MCF 10A (cell line): ENCODE results near the gene ABCB10. TPM values are rescaled to one million over a fixed set of nuclear protein-coding genes. Genes with fewer than 3 reads are reported as not detected.
"Not testable (repeated sequence)": the region's sequence is repeated elsewhere in the genome, so short reads cannot be mapped to it uniquely, and the experiment has no call there.

Experiments used
- BruUV-seq: library from RNA; stranded (reverse); fragments of 400-500 nt; replicated peaks from 2 replicates; lab custom pipeline; 2021; lab: Mats Ljungman, UMichigan
- CTCF ChIA-PET: fragments of 300-600 bp; sonication (Branson Sonifier 250); formaldehyde crosslinking; extraction: SDS; loops from one replicate; lab custom pipeline; 2021; ENCODE audit warnings: antibody characterized with exemption, inconsistent platforms; lab: Yijun Ruan, JAX
- POLR2A ChIA-PET: fragments of 300-600, 350-650 bp; sonication (Branson Sonifier 250); formaldehyde crosslinking; extraction: SDS; loops from one replicate; lab custom pipeline; 2020; ENCODE audit warnings: antibody characterized with exemption, inconsistent platforms; lab: Yijun Ruan, JAX
- DNase-seq: peaks from one replicate; pipeline ENCODE4 v3.0.0-alpha.2; 2018; ENCODE audit not compliant: unreplicated experiment
- H3K27ac Mint-ChIP-seq: one replicate; pipeline ENCODE4 v1.8.0; 2022; ENCODE audit warnings: mild to moderate bottlenecking, low read depth, mixed read lengths; ENCODE audit not compliant: unreplicated experiment
- H3K27me3 Mint-ChIP-seq: one replicate; pipeline ENCODE4 v1.8.0; 2022; ENCODE audit warnings: mixed read lengths; ENCODE audit not compliant: insufficient read depth, unreplicated experiment
- H3K36me3 Mint-ChIP-seq: one replicate; pipeline ENCODE4 v1.8.0; 2022; ENCODE audit warnings: mild to moderate bottlenecking, moderate library complexity, mixed read lengths; ENCODE audit not compliant: insufficient read depth, unreplicated experiment
- H3K4me1 Mint-ChIP-seq: one replicate; pipeline ENCODE4 v1.8.0; 2022; ENCODE audit warnings: mixed read lengths; ENCODE audit not compliant: insufficient read depth, unreplicated experiment
- H3K4me3 Mint-ChIP-seq: one replicate; pipeline ENCODE4 v1.8.0; 2022; ENCODE audit warnings: mild to moderate bottlenecking, moderate library complexity, mixed read lengths; ENCODE audit not compliant: unreplicated experiment
- H3K9me3 Mint-ChIP-seq: one replicate; pipeline ENCODE4 v1.8.0; 2022; ENCODE audit warnings: mixed read lengths; ENCODE audit not compliant: unreplicated experiment
- CTCF ChIP-seq: fragments of 200-600 bp; IDR thresholded peaks from one replicate; pipeline ENCODE4 v1.8.0; 2022; ENCODE audit warnings: antibody characterized with exemption, mild to moderate bottlenecking; ENCODE audit not compliant: unreplicated experiment
- intact Hi-C: fragments of 100-400 bp; cut with micrococcal nuclease; formaldehyde crosslinking; loops from 2 replicates; pipeline ENCODE4 v1.14.1; 2022
- total RNA-seq: library from RNA; stranded (reverse); gene quantifications from 2 replicates; pipeline ENCODE4 v1.2.3, GENCODE V29; 2022

Gene ABCB10
- total RNA-seq, 1 experiment from 2014 or later, result 34.8 TPM

GRCh38 chr1:229523052-229523451 is 35.5 kb downstream of the ABCB10 start:
- intact Hi-C loops, result no loop called here
- ChIA-PET POLR2A (interaction anchor here (4.2 kb wide), 1 partner anchor 14 kb away, joined by 24 read pairs; the partner anchor contains the start of gene NUP133), CTCF (no interaction called here)
- DNase-seq, result no peak
- no peaks in the 10 kb centered on the region for H3K4me1 Mint-ChIP-seq
- no peak for TF ChIP-seq CTCF
- peak overlapping the region; percentile 7 for H3K27ac Mint-ChIP-seq
- no TSS peak for BruUV-seq
- no peak overlapping the region for H3K4me3 Mint-ChIP-seq
- no peaks in the 10 kb centered on the region for H3K9me3 Mint-ChIP-seq
- peaks cover 98% of the 10 kb centered on the region for H3K36me3 Mint-ChIP-seq
- H3K27me3 Mint-ChIP-seq, result no peaks in the 10 kb centered on the region

- no peaks in the 10 kb centered on the region for H3K9me3 Mint-ChIP-seq
- DNase-seq, result peak; percentile 90
- intact Hi-C loops, result loop anchor here (1.0 kb wide), 3 partner anchors 256 to 850 kb away; no protein-coding TSS in a partner anchor
- ChIA-PET POLR2A (interaction anchor here (0.6 to 1.9 kb wide), 9 partner anchors 13 to 285 kb away, joined by 3 to 10 read pairs (median 3); partner anchors contain the start of gene ABCB10), CTCF (interaction anchor here (0.5 to 2.5 kb wide), 33 partner anchors 11 to 862 kb away, joined by 3 to 38 read pairs (median 4); partner anchors contain the start of gene ABCB10)
- peak; percentile 91 for TF ChIP-seq CTCF
- peaks cover 33% of the 10 kb centered on the region for H3K36me3 Mint-ChIP-seq
- no peaks in the 10 kb centered on the region for H3K27me3 Mint-ChIP-seq
- no peak overlapping the region for H3K4me3 Mint-ChIP-seq
- no peak overlapping the region for H3K27ac Mint-ChIP-seq
- no TSS peak for BruUV-seq
- H3K4me1 Mint-ChIP-seq, result peaks cover 6% of the 10 kb centered on the region
Measured at GRCh38 chr1:229514578-229515275, 43.8 kb downstream of the ABCB10 start.

GRCh38 chr1:229511625-229512024 is 46.9 kb downstream of the ABCB10 start:
- H3K4me3 Mint-ChIP-seq, H3K27ac Mint-ChIP-seq, H3K9me3 Mint-ChIP-seq, H3K27me3 Mint-ChIP-seq, intact Hi-C loops, CTCF ChIA-PET, BruUV-seq, DNase-seq: not testable (repeated sequence)
- Mint-ChIP-seq H3K4me1 (peaks cover 19% of the 10 kb centered on the region), H3K36me3 (peaks cover 15% of the 10 kb centered on the region)
- POLR2A ChIA-PET, result interaction anchor here (5.7 kb wide), 1 partner anchor 46 kb away, joined by 88 read pairs; the partner anchor contains the start of gene ABCB10

DNA sequence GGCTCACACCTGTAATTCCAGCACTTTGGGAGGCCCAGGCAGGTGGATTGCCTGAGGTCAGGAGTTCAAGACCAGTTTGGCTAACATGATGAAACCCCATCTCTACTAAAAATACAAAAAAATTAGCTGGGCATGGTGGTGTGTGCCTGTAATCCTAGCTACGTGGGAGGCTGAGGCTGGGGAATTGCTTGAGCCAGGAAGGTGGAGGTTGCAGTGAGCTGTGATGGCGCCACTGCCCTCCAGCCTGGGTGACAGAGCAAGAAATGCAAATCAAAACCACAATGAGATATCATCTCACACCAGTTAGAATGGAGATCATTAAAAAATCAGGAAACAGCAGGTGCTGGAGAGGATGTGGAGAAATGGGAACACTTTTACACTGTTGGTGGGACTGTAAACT is 47.3 kb downstream of the ABCB10 start:
- ChIA-PET POLR2A (interaction anchor here (5.7 kb wide), 1 partner anchor 46 kb away, joined by 88 read pairs; the partner anchor contains the start of gene ABCB10), CTCF (interaction anchor here (0.6 kb wide), 1 partner anchor 273 kb away, joined by 3 read pairs; no protein-coding TSS in a partner anchor)
- BruUV-seq, H3K4me3 Mint-ChIP-seq, H3K27ac Mint-ChIP-seq, DNase-seq, H3K9me3 Mint-ChIP-seq, H3K27me3 Mint-ChIP-seq, intact Hi-C loops: not testable (repeated sequence)
- Mint-ChIP-seq H3K4me1 (peaks cover 19% of the 10 kb centered on the region), H3K36me3 (peaks cover 19% of the 10 kb centered on the region)

GRCh38 chr1:229509576-229509975 is 48.9 kb downstream of the ABCB10 start:
- TF ChIP-seq CTCF, result no peak
- Mint-ChIP-seq H3K36me3 (peaks cover 28% of the 10 kb centered on the region), H3K9me3 (no peaks in the 10 kb centered on the region), H3K4me1 (peaks cover 17% of the 10 kb centered on the region), H3K27me3 (no peaks in the 10 kb centered on the region), H3K27ac (peak overlapping the region; percentile 99), H3K4me3 (peak overlapping the region; percentile 88)
- ChIA-PET CTCF (interaction anchor here (0.6 to 3.1 kb wide), 5 partner anchors 13 to 1969 kb away, joined by 3 to 14 read pairs (median 4); partner anchors contain the start of gene ABCB10), POLR2A (interaction anchor here (0.6 to 5.7 kb wide), 15 partner anchors 8 to 801 kb away, joined by 3 to 88 read pairs (median 12); partner anchors contain the start of genes ABCB10, RAB4A, TAF5L and URB2)
- peak; percentile 78 for DNase-seq
- BruUV-seq, result no TSS peak
- intact Hi-C loops, result no loop called here
